Small intestine (tissue), 7 donors: Measurements from ENCODE around the gene CACNA2D3. TPM values are rescaled to one million over a fixed set of nuclear protein-coding genes. Genes with fewer than 3 reads are reported as not detected.

Experiments
- DNase-seq, 2 donors: peaks; one replicate each; pipeline versions ENCODE4 v3.0.0 to v3.0.0-alpha.2; 2013
- FAIRE-seq: peaks from 2 replicates; lab custom pipeline; 2012; peaks lifted over from hg19 to GRCh38; lab: Jason Lieb, UNC
- H3K27ac ChIP-seq, 3 donors: one replicate each; pipeline ENCODE4 v1.5.1; 2013; ENCODE audit warnings: low read length in 2 of 3, mild to moderate bottlenecking in 2 of 3, control low read depth in 1 of 3, inconsistent platforms in 1 of 3, low read depth in 1 of 3, moderate library complexity in 1 of 3
- H3K27me3 ChIP-seq, 3 donors: one replicate each; pipeline ENCODE4 v1.6.1; 2013; ENCODE audit warnings: low read length in 3 of 3, inconsistent platforms in 1 of 3; ENCODE audit not compliant: control insufficient read depth in 3 of 3, insufficient read depth in 3 of 3
- H3K36me3 ChIP-seq, 3 donors: one replicate each; pipeline ENCODE4 v1.6.1; 2013; ENCODE audit warnings: low read length in 3 of 3, inconsistent platforms in 1 of 3, low read depth in 1 of 3, mild to moderate bottlenecking in 1 of 3, moderate library complexity in 1 of 3; ENCODE audit not compliant: control insufficient read depth in 3 of 3, insufficient read depth in 2 of 3
- H3K4me1 ChIP-seq, 3 donors: one replicate each; pipeline ENCODE4 v1.6.1; 2013; ENCODE audit warnings: low read length in 2 of 3, inconsistent platforms in 1 of 3, low read depth in 1 of 3, mild to moderate bottlenecking in 1 of 3, moderate library complexity in 1 of 3; ENCODE audit not compliant: control insufficient read depth in 3 of 3, insufficient read depth in 2 of 3
- H3K4me3 ChIP-seq, 3 donors: one replicate each; pipeline ENCODE4 v1.5.1; 2013; ENCODE audit warnings: low read length in 3 of 3, control low read depth in 1 of 3, inconsistent platforms in 1 of 3, low read depth in 1 of 3, mild to moderate bottlenecking in 1 of 3, moderate library complexity in 1 of 3
- H3K9me3 ChIP-seq, 2 donors: one replicate each; pipeline ENCODE4 v1.6.1; 2013; ENCODE audit warnings: low read depth in 1 of 2, low read length in 1 of 2; ENCODE audit not compliant: control insufficient read depth in 2 of 2, insufficient read depth in 1 of 2
- WGBS, 3 donors: extraction: QIAGEN DNeasy Blood & Tissue Kit; methylation state at CpG; one replicate each; pipeline ENCODE4 v1.1.7; 2013; 5-methylcytosine and 5-hydroxymethylcytosine counted together
- polyA plus RNA-seq, 4 donors: library from polyadenylated mRNA; stranded (reverse) in 3 of 4; unstranded in 1 of 4; fragments of 200-250 nt in 3 of 4; fragments of 120-200 nt in 1 of 4; gene quantifications; one replicate each; pipeline versions ENCODE4 v1.2.1 to v1.2.3, GENCODE V29; 2013
- donor health status: healthy with polysubstance abuse.
- donor health status: control.
- donor health status: control.
- donor health status: Bipolar disorder and iron deficiency.
- donor health status: healthy.

CACNA2D3 gene
- polyA plus RNA-seq, 4 donors, result 0.27 to 0.61 TPM; not detected in 2

- 76 to 85% (median 84%) methylated on average over 2 of the region's 2 CpGs for WGBS, 3 donors
- Histone ChIP-seq H3K9me3 (no peaks in the 10 kb centered on the region), H3K36me3 (no peaks in the 10 kb centered on the region), H3K4me1 (no peaks in the 10 kb centered on the region), H3K27ac (no peak overlapping the region), H3K27me3 (no peaks in the 10 kb centered on the region), H3K4me3 (no peak overlapping the region)
- no peak for FAIRE-seq
- no peak for DNase-seq
These were observed 425.5 kb downstream of the CACNA2D3 start for GRCh38 chr3:54547846-54548245.

DNA sequence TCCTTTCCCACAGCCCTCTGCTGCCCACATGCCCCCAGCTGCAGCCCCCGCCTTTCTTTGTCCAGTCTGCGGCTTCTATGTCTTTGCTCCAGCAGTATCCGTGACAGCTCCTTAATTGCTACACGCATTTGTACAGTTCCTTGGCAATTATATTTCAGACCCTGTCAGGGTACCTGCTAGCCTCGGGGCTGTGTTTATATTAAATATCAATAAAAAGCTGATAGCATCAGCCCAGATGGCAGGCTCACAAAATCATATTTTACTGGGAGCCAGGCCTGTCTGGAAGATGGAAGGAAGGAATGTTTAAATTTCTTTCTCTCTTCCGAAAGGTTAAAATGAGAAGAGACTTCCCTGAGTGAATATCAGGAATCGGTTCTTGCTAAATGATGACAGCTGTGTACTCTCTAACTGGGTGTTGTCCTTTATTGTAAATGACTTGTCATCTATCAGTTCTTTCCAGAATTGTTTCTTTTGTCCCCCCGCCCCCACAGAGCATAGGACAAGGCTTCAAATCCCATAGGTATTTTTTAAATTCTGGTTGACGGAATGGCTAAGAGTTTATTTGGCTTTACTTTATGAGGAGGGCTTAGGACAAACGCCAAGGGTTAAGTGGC, 427.4 kb downstream of the CACNA2D3 start:
- WGBS, 3 donors, result 77 to 80% (median 78%) methylated on average over 10 of the region's 10 CpGs
- FAIRE-seq (no peak), DNase-seq (no peak)

DNA sequence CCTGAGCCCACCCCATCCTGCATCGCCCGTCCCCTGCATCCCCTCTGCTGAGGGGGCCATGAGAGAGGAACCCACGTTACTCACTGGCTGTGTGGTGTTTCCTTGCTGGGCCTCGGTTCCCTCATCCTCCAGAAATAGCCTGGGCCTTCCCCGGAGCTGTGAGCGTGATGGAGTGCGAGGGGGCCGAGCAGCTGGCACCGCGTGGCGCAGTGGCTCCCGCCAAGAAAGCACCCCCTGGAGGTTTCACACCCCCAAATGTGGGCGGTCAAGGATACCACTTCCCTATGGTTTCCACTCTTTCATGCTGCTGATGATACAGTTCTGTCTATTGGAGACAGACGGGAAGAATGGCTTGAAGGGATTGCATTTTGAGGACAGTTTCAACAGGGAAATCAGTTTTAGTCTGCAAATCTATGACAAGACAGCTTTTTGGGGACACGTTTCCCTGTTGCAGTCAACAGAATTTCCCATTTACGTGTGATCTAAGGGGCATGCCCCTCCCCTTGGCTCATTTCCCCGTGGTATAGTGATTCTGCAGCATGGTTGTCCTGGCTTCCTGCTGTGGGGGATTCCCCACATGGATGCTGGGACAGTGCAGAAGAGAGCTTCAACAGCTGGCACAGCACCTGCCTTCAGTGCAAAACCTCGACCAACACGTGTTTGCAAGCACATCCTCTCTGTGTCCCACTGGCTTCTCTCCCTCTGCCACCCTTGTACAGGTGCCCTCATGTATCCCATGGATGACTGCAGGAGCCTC, 428.0 kb downstream of the CACNA2D3 start:
- WGBS, 3 donors, result 69 to 75% (median 75%) methylated on average over 19 of the region's 19 CpGs
- no peaks in the 10 kb centered on the region for H3K4me1 ChIP-seq
- no peaks in the 10 kb centered on the region for H3K9me3 ChIP-seq
- no peaks in the 10 kb centered on the region for H3K36me3 ChIP-seq
- DNase-seq, result no peak
- H3K27me3 ChIP-seq, result no peaks in the 10 kb centered on the region
- FAIRE-seq, result no peak
- H3K27ac ChIP-seq, result no peak overlapping the region
- H3K4me3 ChIP-seq, result no peak overlapping the region

More for the DNA sequence above, 427.4 kb downstream of the CACNA2D3 start:
- Histone ChIP-seq H3K27ac (no peak overlapping the region), H3K9me3 (no peaks in the 10 kb centered on the region), H3K4me1 (no peaks in the 10 kb centered on the region), H3K4me3 (no peak overlapping the region), H3K27me3 (no peaks in the 10 kb centered on the region), H3K36me3 (no peaks in the 10 kb centered on the region)

GRCh38 chr3:54556630-54557029, 434.3 kb downstream of the CACNA2D3 start:
- Histone ChIP-seq H3K4me3 (no peak overlapping the region), H3K4me1 (no peaks in the 10 kb centered on the region), H3K9me3 (no peaks in the 10 kb centered on the region), H3K36me3 (no peaks in the 10 kb centered on the region), H3K27ac (no peak overlapping the region), H3K27me3 (no peaks in the 10 kb centered on the region)
- DNase-seq (no peak), FAIRE-seq (no peak)
- 33 to 43% (median 35%) methylated on average over 4 of the region's 4 CpGs for WGBS, 3 donors

- DNase-seq, result no peak
- no peaks in the 10 kb centered on the region for H3K27me3 ChIP-seq
- H3K27ac ChIP-seq, result no peak overlapping the region
- WGBS, 3 donors, result 51 to 71% (median 54%) methylated on average over 12 of the region's 12 CpGs
- H3K4me1 ChIP-seq, result no peaks in the 10 kb centered on the region
- no peaks in the 10 kb centered on the region for H3K36me3 ChIP-seq
- FAIRE-seq, result no peak
- no peak overlapping the region for H3K4me3 ChIP-seq
- H3K9me3 ChIP-seq, result no peaks in the 10 kb centered on the region
These were observed 435.4 kb downstream of the CACNA2D3 start for GRCh38 chr3:54557538-54558428.

GRCh38 chr3:54563501-54564200, 441.3 kb downstream of the CACNA2D3 start:
- Histone ChIP-seq H3K27me3 (no peaks in the 10 kb centered on the region), H3K27ac (no peak overlapping the region), H3K4me1 (no peaks in the 10 kb centered on the region), H3K9me3 (no peaks in the 10 kb centered on the region), H3K4me3 (no peak overlapping the region), H3K36me3 (no peaks in the 10 kb centered on the region)
- no peak for DNase-seq
- 59 to 72% (median 67%) methylated on average over 12 of the region's 12 CpGs for WGBS, 3 donors
- no peak for FAIRE-seq

GRCh38 chr3:54564374-54564925, 442.1 kb downstream of the CACNA2D3 start:
- Histone ChIP-seq H3K36me3 (no peaks in the 10 kb centered on the region), H3K4me3 (no peak overlapping the region), H3K9me3 (no peaks in the 10 kb centered on the region), H3K27me3 (no peaks in the 10 kb centered on the region), H3K27ac (no peak overlapping the region), H3K4me1 (no peaks in the 10 kb centered on the region)
- DNase-seq (no peak), FAIRE-seq (no peak)
- WGBS, 3 donors, result 86 to 89% (median 87%) methylated on average over 6 of the region's 6 CpGs

- no peak for FAIRE-seq
- H3K4me3 ChIP-seq, result no peak overlapping the region
- no peak overlapping the region for H3K27ac ChIP-seq
- DNase-seq, result no peak
- H3K9me3 ChIP-seq, result no peaks in the 10 kb centered on the region
- no peaks in the 10 kb centered on the region for H3K4me1 ChIP-seq
- H3K36me3 ChIP-seq, result no peaks in the 10 kb centered on the region
- no peaks in the 10 kb centered on the region for H3K27me3 ChIP-seq
These were observed 443.6 kb downstream of the CACNA2D3 start for GRCh38 chr3:54565956-54566355.
